ENCODE data around the gene TXNDC12.
"Not testable (repeated sequence)": the region's sequence is repeated elsewhere in the genome, so short reads cannot be mapped to it uniquely, and the experiment has no call there.

TXNDC12 gene

GRCh38 chr1:52045666-52046195 lies 9.3 kb downstream of the TXNDC12 start:
- DNase-seq (ENCODE audit: low read depth in 2 of 2), result not testable (repeated sequence)

GRCh38 chr1:52045236-52045635 lies 9.8 kb downstream of the TXNDC12 start:
- no peak for DNase-seq (ENCODE audit: low read depth in 2 of 2)

- no peak for DNase-seq (ENCODE audit: low read depth in 2 of 2)
Observed at GRCh38 chr1:52041551-52042185, 13.3 kb downstream of the TXNDC12 start.

- no peak for DNase-seq (ENCODE audit: low read depth in 2 of 2)
Observed at GRCh38 chr1:52037909-52038308, 17.1 kb downstream of the TXNDC12 start.

- DNase-seq (ENCODE audit: low read depth in 2 of 2), result no peak
Observed at GRCh38 chr1:52037402-52037814, 17.6 kb downstream of the TXNDC12 start.

- no peak for DNase-seq (ENCODE audit: low read depth in 2 of 2)
Observed at GRCh38 chr1:52034050-52034384, 21.0 kb downstream of the TXNDC12 start.

GRCh38 chr1:52033190-52034049 lies 21.6 kb downstream of the TXNDC12 start, which contains the start of gene KTI12:
Gene KTI12, minus strand, starts transcription at chr1:52033810. Its CDS starts 49 bp downstream, at chr1:52033761.
- DNase-seq (ENCODE audit: low read depth in 2 of 2), result peak; percentile 75 to 77

- DNase-seq (ENCODE audit: low read depth in 2 of 2), result no peak
Observed at GRCh38 chr1:52032785-52033131, 22.2 kb downstream of the TXNDC12 start.

- DNase-seq (ENCODE audit: low read depth in 2 of 2), result no peak
Observed at GRCh38 chr1:52032124-52032784, 22.7 kb downstream of the TXNDC12 start.

- not testable (repeated sequence) for DNase-seq (ENCODE audit: low read depth in 2 of 2)
Observed at GRCh38 chr1:52028839-52029238, 26.2 kb downstream of the TXNDC12 start.

GRCh38 chr1:52028328-52028727 lies 26.7 kb downstream of the TXNDC12 start:
- no peak for DNase-seq (ENCODE audit: low read depth in 2 of 2)

GRCh38 chr1:52026278-52026677 lies 28.7 kb downstream of the TXNDC12 start:
- no peak for DNase-seq (ENCODE audit: low read depth in 2 of 2)

GRCh38 chr1:52022133-52022532 lies 32.9 kb downstream of the TXNDC12 start:
- no peak for DNase-seq (ENCODE audit: low read depth in 2 of 2)

GRCh38 chr1:52008071-52008809 lies 46.8 kb downstream of the TXNDC12 start:
- DNase-seq (ENCODE audit: low read depth in 2 of 2), result no peak

GRCh38 chr1:52007215-52008002 lies 47.6 kb downstream of the TXNDC12 start:
- DNase-seq (ENCODE audit: low read depth in 2 of 2), result no peak

GRCh38 chr1:52006081-52006553 lies 48.9 kb downstream of the TXNDC12 start:
- not testable (repeated sequence) for DNase-seq (ENCODE audit: low read depth in 2 of 2)

- DNase-seq (ENCODE audit: low read depth in 2 of 2), result not testable (repeated sequence)
Observed at GRCh38 chr1:52005548-52005947, 49.4 kb downstream of the TXNDC12 start.

GRCh38 chr1:52003877-52004276 lies 51.1 kb downstream of the TXNDC12 start:
- no peak for DNase-seq (ENCODE audit: low read depth in 2 of 2)

GRCh38 chr1:52002038-52002917 lies 52.7 kb downstream of the TXNDC12 start:
- peak in 1 of 2 donors; percentile 49 for DNase-seq (ENCODE audit: low read depth in 2 of 2)

GRCh38 chr1:51998701-51999100 lies 56.3 kb downstream of the TXNDC12 start:
- no peak for DNase-seq (ENCODE audit: low read depth in 2 of 2)

All from stimulated activated CD4-positive, alpha-beta T cell treated with anti-CD3 and anti-CD28 coated beads, Interleukin-15, amount 100 ng/mL, for 48 hours (primary cell).